Tibial nerve (tissue), 4 donors: Measurements from ENCODE around the gene NAA38. TPM values are rescaled to one million over a fixed set of nuclear protein-coding genes. Genes with fewer than 3 reads are reported as not detected.
A peak's percentile ranks its signal among the peaks of the same experiment; 100 is the strongest.

Experiments used
- DNase-seq, 2 donors: peaks; one replicate each; pipeline ENCODE4 v3.0.0-alpha.2; 2019; ENCODE audit warnings: low spot score in 2 of 2
- H3K27ac ChIP-seq, 4 donors: fragments of 200-600 bp; sonication (generic) in 3 of 4; one replicate each; pipeline ENCODE4 v1.5.1; 2017 to 2019; ENCODE audit warnings: mild to moderate bottlenecking in 1 of 4
- H3K27me3 ChIP-seq, 2 donors: fragments of 200-600 bp; sonication (generic) in 1 of 2; one replicate each; pipeline versions ENCODE4 v1.5.1 to v1.6.0; 2017 to 2019
- H3K36me3 ChIP-seq, 3 donors: fragments of 200-600 bp; sonication (generic); one replicate each; pipeline ENCODE4 v1.5.1; 2018 to 2019
- H3K4me1 ChIP-seq, 4 donors: fragments of 200-600 bp; sonication (generic) in 3 of 4; one replicate each; pipeline ENCODE4 v1.5.1; 2017 to 2019
- H3K4me3 ChIP-seq, 4 donors: fragments of 200-600 bp; sonication (generic) in 3 of 4; one replicate each; pipeline ENCODE4 v1.5.1; 2017 to 2019; ENCODE audit warnings: mild to moderate bottlenecking in 1 of 4, moderate library complexity in 1 of 4
- H3K9me3 ChIP-seq, 4 donors: fragments of 200-600 bp; sonication (generic) in 3 of 4; one replicate each; pipeline ENCODE4 v1.5.1; 2017 to 2019
- EP300 ChIP-seq, 2 donors: sonication (generic); formaldehyde crosslinking; IDR thresholded peaks; one replicate each; pipeline ENCODE4 v1.6.1; 2017; ENCODE audit warnings: antibody characterized with exemption in 2 of 2, mild to moderate bottlenecking in 1 of 2
- POLR2A ChIP-seq, 2 donors: fragments of 450-650 bp; IDR thresholded peaks; one replicate each; pipeline ENCODE4 v1.6.1; 2017; ENCODE audit warnings: antibody characterized with exemption in 2 of 2, mild to moderate bottlenecking in 2 of 2, moderate library complexity in 2 of 2
- WGBS, 2 donors: methylation state at CpG; one replicate each; pipeline ENCODE4 v1.1.5; 2018; 5-methylcytosine and 5-hydroxymethylcytosine counted together
- total RNA-seq, 4 donors: library from RNA; depleted of rRNA; stranded (reverse); fragments of >200 nt; gene quantifications; one replicate each; pipeline ENCODE4 v1.1.0, GENCODE V29; 2016
- TF ChIP-seq, protein P1 (sequence below), 5 experiments: fragments of 200-600 bp in 3 of 5; fragments of 450-650 bp in 2 of 5; sonication (generic) in 3 of 5; IDR thresholded peaks; one replicate each; pipeline ENCODE4 v1.5.1; 2016 to 2019; ENCODE audit warnings: antibody characterized with exemption in 5 of 5, mild to moderate bottlenecking in 3 of 5, moderate library complexity in 2 of 5

Gene NAA38
- total RNA-seq, 4 donors from 2014 or later = 104 to 198 (median 167) TPM

DNA sequence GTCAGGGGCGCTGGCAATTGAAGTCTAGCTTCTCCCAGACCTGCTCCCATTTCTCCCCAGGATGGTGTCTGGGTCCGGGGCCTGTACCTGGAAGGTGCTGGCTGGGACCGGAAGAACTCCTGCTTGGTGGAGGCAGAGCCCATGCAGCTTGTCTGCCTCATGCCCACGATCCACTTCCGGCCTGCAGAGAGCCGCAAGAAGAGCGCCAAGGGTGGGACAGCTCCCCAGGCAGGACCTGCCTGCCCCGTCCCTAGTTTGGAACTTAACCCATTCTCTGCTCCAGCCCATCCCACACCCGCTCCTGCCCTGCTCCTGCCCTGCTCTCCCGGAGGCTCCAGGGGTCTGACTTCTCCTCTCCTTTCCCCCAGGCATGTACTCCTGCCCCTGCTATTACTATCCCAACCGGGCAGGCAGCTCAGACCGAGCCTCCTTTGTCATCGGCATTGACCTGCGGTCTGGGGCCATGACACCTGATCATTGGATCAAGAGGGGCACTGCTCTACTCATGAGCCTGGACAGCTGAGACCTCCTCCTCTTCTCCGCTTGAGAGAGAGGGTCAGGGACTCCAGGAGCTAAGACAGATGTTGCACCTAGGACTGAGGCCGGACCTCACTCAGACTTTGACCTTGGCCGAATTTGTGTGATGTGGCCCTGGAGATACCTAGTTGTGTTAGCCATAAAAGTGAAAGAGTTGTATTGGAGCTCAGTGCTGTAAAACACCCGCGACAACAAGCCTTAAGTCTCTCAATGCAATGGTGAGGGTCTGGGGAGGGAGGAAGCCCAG is 24.2 kb downstream of the NAA38 start:
- Histone ChIP-seq H3K27me3 (peaks cover 0 to 18% of the 10 kb centered on the region in 2 donors), H3K9me3 (no peaks in the 10 kb centered on the region), H3K4me3 (peak overlapping the region; percentile 65 to 95 (median 75)), H3K4me1 (peaks cover 0 to 29% (median 25%) of the 10 kb centered on the region in 4 donors), H3K27ac (peak overlapping the region in 3 of 4 donors; percentile 96 to 99 (median 97)), H3K36me3 (no peaks in the 10 kb centered on the region)
- WGBS, 2 donors = 28 to 43% methylated on average over 19 of the region's 19 CpGs
- TF ChIP-seq, protein P1, sequence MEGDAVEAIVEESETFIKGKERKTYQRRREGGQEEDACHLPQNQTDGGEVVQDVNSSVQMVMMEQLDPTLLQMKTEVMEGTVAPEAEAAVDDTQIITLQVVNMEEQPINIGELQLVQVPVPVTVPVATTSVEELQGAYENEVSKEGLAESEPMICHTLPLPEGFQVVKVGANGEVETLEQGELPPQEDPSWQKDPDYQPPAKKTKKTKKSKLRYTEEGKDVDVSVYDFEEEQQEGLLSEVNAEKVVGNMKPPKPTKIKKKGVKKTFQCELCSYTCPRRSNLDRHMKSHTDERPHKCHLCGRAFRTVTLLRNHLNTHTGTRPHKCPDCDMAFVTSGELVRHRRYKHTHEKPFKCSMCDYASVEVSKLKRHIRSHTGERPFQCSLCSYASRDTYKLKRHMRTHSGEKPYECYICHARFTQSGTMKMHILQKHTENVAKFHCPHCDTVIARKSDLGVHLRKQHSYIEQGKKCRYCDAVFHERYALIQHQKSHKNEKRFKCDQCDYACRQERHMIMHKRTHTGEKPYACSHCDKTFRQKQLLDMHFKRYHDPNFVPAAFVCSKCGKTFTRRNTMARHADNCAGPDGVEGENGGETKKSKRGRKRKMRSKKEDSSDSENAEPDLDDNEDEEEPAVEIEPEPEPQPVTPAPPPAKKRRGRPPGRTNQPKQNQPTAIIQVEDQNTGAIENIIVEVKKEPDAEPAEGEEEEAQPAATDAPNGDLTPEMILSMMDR (IDR thresholded peaks at IDR 0.05) = no peak
- TF ChIP-seq POLR2A (IDR thresholded peaks at IDR 0.05) (no peak), EP300 (IDR thresholded peaks at IDR 0.05) (no peak)
- DNase-seq = no peak

DNA sequence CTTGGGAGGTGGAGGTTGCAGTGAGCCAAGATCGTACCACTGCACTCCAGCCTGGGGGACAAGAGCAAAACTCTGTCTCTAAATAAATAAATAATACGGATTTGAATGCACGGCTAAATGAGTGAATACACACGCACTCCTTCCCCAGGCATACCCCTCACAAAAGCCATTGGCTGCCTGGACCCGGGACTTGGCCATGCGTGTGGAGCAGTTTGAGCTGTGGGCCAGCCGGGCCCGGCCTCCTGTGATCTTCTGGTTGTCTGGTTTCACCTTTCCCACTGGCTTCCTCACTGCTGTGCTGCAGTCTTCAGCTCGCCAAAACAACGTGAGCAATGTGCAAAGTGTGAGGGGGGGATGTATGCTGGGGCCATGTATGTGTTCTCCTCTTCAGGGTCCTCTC is 24.9 kb downstream of the NAA38 start:
- TF ChIP-seq EP300 (IDR thresholded peaks at IDR 0.05) (no peak), POLR2A (IDR thresholded peaks at IDR 0.05) (no peak)
- TF ChIP-seq, protein P1 (IDR thresholded peaks at IDR 0.05) = no peak

DNA sequence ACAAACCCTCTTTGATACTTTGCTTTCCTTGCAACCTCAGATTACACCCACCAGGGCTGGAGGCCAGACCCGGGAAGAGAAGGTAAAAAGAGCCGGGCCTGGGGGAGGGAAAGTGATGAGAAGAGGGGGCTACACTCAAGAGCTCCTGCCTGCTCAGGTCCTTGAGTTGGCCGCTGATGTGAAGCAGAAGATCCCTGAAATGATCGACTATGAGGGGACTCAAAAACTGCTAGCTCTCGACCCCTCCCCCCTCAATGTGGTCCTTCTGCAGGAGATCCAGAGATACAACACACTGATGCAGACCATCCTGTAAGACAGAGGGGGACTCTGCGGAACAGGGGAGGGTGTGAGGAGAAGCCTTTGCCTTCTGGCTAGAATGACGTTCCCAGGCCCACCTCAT is 26.1 kb downstream of the NAA38 start:
- Histone ChIP-seq H3K27me3 (peaks cover 0 to 18% of the 10 kb centered on the region in 2 donors), H3K4me1 (peaks cover 0 to 9% (median 6%) of the 10 kb centered on the region in 4 donors), H3K36me3 (no peaks in the 10 kb centered on the region), H3K4me3 (no peak overlapping the region), H3K27ac (no peak overlapping the region), H3K9me3 (no peaks in the 10 kb centered on the region)
- no peak for DNase-seq
- no peak for TF ChIP-seq EP300 (IDR thresholded peaks at IDR 0.05)
- TF ChIP-seq POLR2A (IDR thresholded peaks at IDR 0.05) = no peak
- TF ChIP-seq, protein P1 (IDR thresholded peaks at IDR 0.05) = no peak
- 72 to 77% methylated on average over 7 of the region's 7 CpGs for WGBS, 2 donors

More for the DNA sequence above, 24.9 kb downstream of the NAA38 start:
- no peak overlapping the region for H3K4me3 ChIP-seq
- H3K4me1 ChIP-seq = peaks cover 0 to 21% (median 18%) of the 10 kb centered on the region in 4 donors
- no peak overlapping the region for H3K27ac ChIP-seq
- WGBS, 2 donors = 80 to 81% methylated on average over 10 of the region's 10 CpGs
- no peaks in the 10 kb centered on the region for H3K9me3 ChIP-seq
- DNase-seq = no peak
- peaks cover 0 to 18% of the 10 kb centered on the region in 2 donors for H3K27me3 ChIP-seq
- no peaks in the 10 kb centered on the region for H3K36me3 ChIP-seq

DNA sequence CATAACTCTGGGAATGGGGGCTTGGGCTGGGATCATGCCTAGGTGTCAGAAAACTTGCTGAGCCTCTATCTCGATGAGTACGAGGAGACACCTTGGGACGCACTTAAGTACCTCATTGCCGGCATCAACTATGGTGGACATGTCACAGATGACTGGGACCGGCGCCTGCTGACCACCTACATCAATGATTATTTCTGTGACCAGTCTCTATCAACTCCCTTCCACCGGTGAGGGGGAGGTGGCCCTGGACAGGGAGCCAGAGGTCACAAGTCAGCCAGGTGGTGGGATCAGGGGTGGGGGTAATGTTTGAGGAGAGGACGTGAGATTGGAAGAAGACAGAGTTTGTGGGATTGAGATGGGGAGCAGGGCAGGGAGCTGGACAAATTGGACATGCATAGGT is 26.7 kb downstream of the NAA38 start:
- no peak for DNase-seq
- peaks cover 0 to 12% (median 3%) of the 10 kb centered on the region in 4 donors for H3K4me1 ChIP-seq
- TF ChIP-seq, protein P1 (IDR thresholded peaks at IDR 0.05) = no peak
- TF ChIP-seq POLR2A (IDR thresholded peaks at IDR 0.05) = no peak
- no peak for TF ChIP-seq EP300 (IDR thresholded peaks at IDR 0.05)
- no peak overlapping the region for H3K27ac ChIP-seq
- no peak overlapping the region for H3K4me3 ChIP-seq
- no peaks in the 10 kb centered on the region for H3K36me3 ChIP-seq
- peaks cover 0 to 18% of the 10 kb centered on the region in 2 donors for H3K27me3 ChIP-seq
- H3K9me3 ChIP-seq = no peaks in the 10 kb centered on the region
- 80 to 89% methylated on average over 8 of the region's 8 CpGs for WGBS, 2 donors
